GM12878 (cell line): ENCODE data around the gene WDR41.
"Not testable (repeated sequence)": the region's sequence is repeated elsewhere in the genome, so short reads cannot be mapped to it uniquely, and the experiment has no call there.

Experiments used
- BCL11A ChIP-seq: IDR thresholded peaks from 2 replicates; pipeline ENCODE4 v1.6.1; 2011; ENCODE audit warnings: low read depth, low read length
- EED ChIP-seq: sonication (generic); IDR thresholded peaks from 2 replicates; pipeline ENCODE4 v1.6.1; 2016; ENCODE audit warnings: antibody characterized with exemption, low read depth
- ESRRA ChIP-seq: IDR thresholded peaks from 2 replicates; pipeline ENCODE4 v1.6.1; 2012; ENCODE audit warnings: mild to moderate bottlenecking, low read length, improper control_type of control experiment
- MTA2 ChIP-seq: fragments of 450-650 bp; IDR thresholded peaks from 2 replicates; pipeline ENCODE4 v1.6.1; 2016; ENCODE audit warnings: low read depth, mild to moderate bottlenecking, moderate library complexity
- POU2F2 ChIP-seq: IDR thresholded peaks from 3 replicates; pipeline ENCODE4 v1.6.1; 2011; ENCODE audit warnings: low read depth, mild to moderate bottlenecking, low read length, borderline replicate concordance
- TF ChIP-seq, protein P1 (sequence below), 3 experiments: IDR thresholded peaks in 2 of 3; conservative IDR thresholded peaks in 1 of 3; 2 replicates each; pipeline ENCODE4 v1.5.1; 2011; ENCODE audit warnings: low read depth in 3 of 3, low read length in 3 of 3, mild to moderate bottlenecking in 3 of 3, control low read depth in 2 of 3, moderate library complexity in 2 of 3, inconsistent platforms in 1 of 3, mixed read lengths in 1 of 3; ENCODE audit not compliant: control insufficient read depth in 2 of 3, insufficient read depth in 1 of 3; ENCODE audit errors: extremely low read depth in 1 of 3
- TF ChIP-seq, protein P2 (sequence below): fragments of 450-650 bp; IDR thresholded peaks from 2 replicates; pipeline ENCODE4 v1.6.1; 2018; ENCODE audit warnings: mild to moderate bottlenecking, low read depth, moderate library complexity; ENCODE audit not compliant: partially characterized antibody

DNA sequence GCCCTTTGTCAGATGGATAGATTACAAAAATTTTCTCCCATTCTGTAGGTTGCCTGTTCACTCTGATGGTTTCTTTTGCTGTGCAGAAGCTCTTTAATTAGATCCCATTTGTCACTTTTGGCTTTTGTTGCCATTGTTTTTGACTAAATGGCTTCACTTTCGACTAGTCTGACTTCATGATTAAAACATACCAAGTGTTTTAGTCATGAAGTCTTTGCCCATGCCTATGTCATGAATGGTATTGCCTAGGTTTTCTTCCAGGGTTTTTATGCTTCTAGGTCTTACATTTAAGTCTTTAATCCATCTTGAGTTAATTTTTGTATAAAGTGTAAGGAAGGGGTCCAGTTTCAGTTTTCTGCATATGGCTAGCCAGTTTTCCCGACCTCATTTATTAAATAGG is 108.8 kb downstream of the WDR41 start:
- TF ChIP-seq ESRRA, BCL11A, MTA2, EED, POU2F2: not testable (repeated sequence)
- TF ChIP-seq, protein P1, sequence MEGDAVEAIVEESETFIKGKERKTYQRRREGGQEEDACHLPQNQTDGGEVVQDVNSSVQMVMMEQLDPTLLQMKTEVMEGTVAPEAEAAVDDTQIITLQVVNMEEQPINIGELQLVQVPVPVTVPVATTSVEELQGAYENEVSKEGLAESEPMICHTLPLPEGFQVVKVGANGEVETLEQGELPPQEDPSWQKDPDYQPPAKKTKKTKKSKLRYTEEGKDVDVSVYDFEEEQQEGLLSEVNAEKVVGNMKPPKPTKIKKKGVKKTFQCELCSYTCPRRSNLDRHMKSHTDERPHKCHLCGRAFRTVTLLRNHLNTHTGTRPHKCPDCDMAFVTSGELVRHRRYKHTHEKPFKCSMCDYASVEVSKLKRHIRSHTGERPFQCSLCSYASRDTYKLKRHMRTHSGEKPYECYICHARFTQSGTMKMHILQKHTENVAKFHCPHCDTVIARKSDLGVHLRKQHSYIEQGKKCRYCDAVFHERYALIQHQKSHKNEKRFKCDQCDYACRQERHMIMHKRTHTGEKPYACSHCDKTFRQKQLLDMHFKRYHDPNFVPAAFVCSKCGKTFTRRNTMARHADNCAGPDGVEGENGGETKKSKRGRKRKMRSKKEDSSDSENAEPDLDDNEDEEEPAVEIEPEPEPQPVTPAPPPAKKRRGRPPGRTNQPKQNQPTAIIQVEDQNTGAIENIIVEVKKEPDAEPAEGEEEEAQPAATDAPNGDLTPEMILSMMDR (IDR thresholded peaks at IDR 0.05 in 2 of 3, conservative IDR thresholded peaks at IDR 0.05 in 1 of 3; ENCODE audit: control insufficient read depth in 2 of 3, extremely low read depth in 1 of 3, insufficient read depth in 1 of 3, low read depth in 3 of 3, low read length in 3 of 3), result not testable (repeated sequence)
- TF ChIP-seq, protein P2, sequence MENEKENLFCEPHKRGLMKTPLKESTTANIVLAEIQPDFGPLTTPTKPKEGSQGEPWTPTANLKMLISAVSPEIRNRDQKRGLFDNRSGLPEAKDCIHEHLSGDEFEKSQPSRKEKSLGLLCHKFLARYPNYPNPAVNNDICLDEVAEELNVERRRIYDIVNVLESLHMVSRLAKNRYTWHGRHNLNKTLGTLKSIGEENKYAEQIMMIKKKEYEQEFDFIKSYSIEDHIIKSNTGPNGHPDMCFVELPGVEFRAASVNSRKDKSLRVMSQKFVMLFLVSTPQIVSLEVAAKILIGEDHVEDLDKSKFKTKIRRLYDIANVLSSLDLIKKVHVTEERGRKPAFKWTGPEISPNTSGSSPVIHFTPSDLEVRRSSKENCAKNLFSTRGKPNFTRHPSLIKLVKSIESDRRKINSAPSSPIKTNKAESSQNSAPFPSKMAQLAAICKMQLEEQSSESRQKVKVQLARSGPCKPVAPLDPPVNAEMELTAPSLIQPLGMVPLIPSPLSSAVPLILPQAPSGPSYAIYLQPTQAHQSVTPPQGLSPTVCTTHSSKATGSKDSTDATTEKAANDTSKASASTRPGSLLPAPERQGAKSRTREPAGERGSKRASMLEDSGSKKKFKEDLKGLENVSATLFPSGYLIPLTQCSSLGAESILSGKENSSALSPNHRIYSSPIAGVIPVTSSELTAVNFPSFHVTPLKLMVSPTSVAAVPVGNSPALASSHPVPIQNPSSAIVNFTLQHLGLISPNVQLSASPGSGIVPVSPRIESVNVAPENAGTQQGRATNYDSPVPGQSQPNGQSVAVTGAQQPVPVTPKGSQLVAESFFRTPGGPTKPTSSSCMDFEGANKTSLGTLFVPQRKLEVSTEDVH, result not testable (repeated sequence)
